Measurements from ENCODE around the gene PIK3CA.
"Not testable (repeated sequence)": the region's sequence is repeated elsewhere in the genome, so short reads cannot be mapped to it uniquely, and the experiment has no call there.

Gene PIK3CA

GRCh38 chr3:179247289-179248015, 99.3 kb downstream of the PIK3CA start:
- H3K4me3 Mint-ChIP-seq: no peak overlapping the region
- no peaks in the 10 kb centered on the region for H3K9me3 Mint-ChIP-seq
- no peak overlapping the region for H3K27ac Mint-ChIP-seq

GRCh38 chr3:179250803-179251476, 102.8 kb downstream of the PIK3CA start, which contains the start of gene KCNMB3:
Gene KCNMB3, minus strand, starts transcription at chr3:179251114. Its CDS starts 124 bp downstream, at chr3:179250990.
- H3K36me3 Mint-ChIP-seq (ENCODE audit: low read depth): peaks cover 4% of the 10 kb centered on the region
- peaks cover 4% of the 10 kb centered on the region for H3K27me3 Mint-ChIP-seq (ENCODE audit: low read depth)
- no peak within 1 kb of the TSS for H3K27ac Mint-ChIP-seq

More at GRCh38 chr3:179247289-179248015, 99.3 kb downstream of the PIK3CA start:
- H3K36me3 Mint-ChIP-seq (ENCODE audit: low read depth): peaks cover 5% of the 10 kb centered on the region
- no peaks in the 10 kb centered on the region for H3K4me1 Mint-ChIP-seq (ENCODE audit: low read depth)
- H3K27me3 Mint-ChIP-seq (ENCODE audit: low read depth): no peaks in the 10 kb centered on the region

GRCh38 chr3:179256813-179257212, 108.7 kb downstream of the PIK3CA start:
- peaks cover 4% of the 10 kb centered on the region for H3K4me1 Mint-ChIP-seq (ENCODE audit: low read depth)
- H3K36me3 Mint-ChIP-seq (ENCODE audit: low read depth): no peaks in the 10 kb centered on the region
- peaks cover 10% of the 10 kb centered on the region for H3K27me3 Mint-ChIP-seq (ENCODE audit: low read depth)
- no peaks in the 10 kb centered on the region for H3K9me3 Mint-ChIP-seq
- no peak overlapping the region for H3K27ac Mint-ChIP-seq
- no peak overlapping the region for H3K4me3 Mint-ChIP-seq

More at GRCh38 chr3:179250803-179251476, 102.8 kb downstream of the PIK3CA start, which contains the start of gene KCNMB3:
- Mint-ChIP-seq H3K4me1 (ENCODE audit: low read depth) (no peaks in the 10 kb centered on the region), H3K9me3 (no peaks in the 10 kb centered on the region), H3K4me3 (no peak within 1 kb of the TSS)

GRCh38 chr3:179257742-179258141, 109.6 kb downstream of the PIK3CA start:
- H3K4me3 Mint-ChIP-seq; H3K9me3 Mint-ChIP-seq; H3K4me1 Mint-ChIP-seq (ENCODE audit: low read depth): not testable (repeated sequence)

GRCh38 chr3:179258820-179259219, 110.7 kb downstream of the PIK3CA start:
- H3K27ac Mint-ChIP-seq: no peak overlapping the region
- no peak overlapping the region for H3K4me3 Mint-ChIP-seq
- H3K36me3 Mint-ChIP-seq (ENCODE audit: low read depth): no peaks in the 10 kb centered on the region
- peaks cover 10% of the 10 kb centered on the region for H3K27me3 Mint-ChIP-seq (ENCODE audit: low read depth)
- H3K9me3 Mint-ChIP-seq: no peaks in the 10 kb centered on the region
- H3K4me1 Mint-ChIP-seq (ENCODE audit: low read depth): peaks cover 4% of the 10 kb centered on the region

More at GRCh38 chr3:179257742-179258141, 109.6 kb downstream of the PIK3CA start:
- H3K27me3 Mint-ChIP-seq (ENCODE audit: low read depth); H3K27ac Mint-ChIP-seq; H3K36me3 Mint-ChIP-seq (ENCODE audit: low read depth): not testable (repeated sequence)

- H3K4me3 Mint-ChIP-seq: peak overlapping the region; percentile 50
- H3K27me3 Mint-ChIP-seq (ENCODE audit: low read depth): peaks cover 13% of the 10 kb centered on the region
- H3K27ac Mint-ChIP-seq: not testable (repeated sequence)
Observed at GRCh38 chr3:179259959-179260756, 112.0 kb downstream of the PIK3CA start.

GRCh38 chr3:179260949-179261765, 113.0 kb downstream of the PIK3CA start:
- H3K4me1 Mint-ChIP-seq (ENCODE audit: low read depth): peaks cover 4% of the 10 kb centered on the region
- H3K9me3 Mint-ChIP-seq: no peaks in the 10 kb centered on the region
- H3K27ac Mint-ChIP-seq: no peak overlapping the region
- peak overlapping the region; percentile 61 for H3K4me3 Mint-ChIP-seq
- no peaks in the 10 kb centered on the region for H3K36me3 Mint-ChIP-seq (ENCODE audit: low read depth)
- peaks cover 8% of the 10 kb centered on the region for H3K27me3 Mint-ChIP-seq (ENCODE audit: low read depth)

More at GRCh38 chr3:179259959-179260756, 112.0 kb downstream of the PIK3CA start:
- not testable (repeated sequence) for H3K36me3 Mint-ChIP-seq (ENCODE audit: low read depth); H3K9me3 Mint-ChIP-seq; H3K4me1 Mint-ChIP-seq (ENCODE audit: low read depth)

GRCh38 chr3:179263134-179263533, 115.0 kb downstream of the PIK3CA start:
- Mint-ChIP-seq H3K4me3 (no peak overlapping the region), H3K27ac (no peak overlapping the region), H3K27me3 (ENCODE audit: low read depth) (peaks cover 8% of the 10 kb centered on the region), H3K4me1 (ENCODE audit: low read depth) (peaks cover 4% of the 10 kb centered on the region), H3K9me3 (no peaks in the 10 kb centered on the region), H3K36me3 (ENCODE audit: low read depth) (no peaks in the 10 kb centered on the region)

GRCh38 chr3:179264449-179264848, 116.3 kb downstream of the PIK3CA start:
- no peak overlapping the region for H3K27ac Mint-ChIP-seq
- peaks cover 8% of the 10 kb centered on the region for H3K27me3 Mint-ChIP-seq (ENCODE audit: low read depth)
- H3K4me1 Mint-ChIP-seq (ENCODE audit: low read depth): peaks cover 4% of the 10 kb centered on the region
- H3K36me3 Mint-ChIP-seq (ENCODE audit: low read depth): no peaks in the 10 kb centered on the region
- H3K4me3 Mint-ChIP-seq: no peak overlapping the region
- no peaks in the 10 kb centered on the region for H3K9me3 Mint-ChIP-seq

GRCh38 chr3:179265092-179265491, 116.9 kb downstream of the PIK3CA start:
- Mint-ChIP-seq H3K9me3 (no peaks in the 10 kb centered on the region), H3K4me1 (ENCODE audit: low read depth) (peaks cover 4% of the 10 kb centered on the region), H3K36me3 (ENCODE audit: low read depth) (no peaks in the 10 kb centered on the region), H3K4me3 (no peak overlapping the region), H3K27ac (no peak overlapping the region), H3K27me3 (ENCODE audit: low read depth) (peaks cover 8% of the 10 kb centered on the region)

GRCh38 chr3:179265875-179266274, 117.7 kb downstream of the PIK3CA start:
- Mint-ChIP-seq H3K4me1 (ENCODE audit: low read depth) (no peaks in the 10 kb centered on the region), H3K36me3 (ENCODE audit: low read depth) (no peaks in the 10 kb centered on the region), H3K27me3 (ENCODE audit: low read depth) (peaks cover 3% of the 10 kb centered on the region), H3K27ac (no peak overlapping the region), H3K4me3 (no peak overlapping the region), H3K9me3 (no peaks in the 10 kb centered on the region)

- Mint-ChIP-seq H3K36me3 (ENCODE audit: low read depth) (no peaks in the 10 kb centered on the region), H3K4me1 (ENCODE audit: low read depth) (no peaks in the 10 kb centered on the region), H3K4me3 (no peak overlapping the region), H3K9me3 (no peaks in the 10 kb centered on the region), H3K27ac (no peak overlapping the region), H3K27me3 (ENCODE audit: low read depth) (peaks cover 3% of the 10 kb centered on the region)
Observed at GRCh38 chr3:179266701-179267211, 118.6 kb downstream of the PIK3CA start.

GRCh38 chr3:179268400-179269051, 120.4 kb downstream of the PIK3CA start:
- Mint-ChIP-seq H3K27me3 (ENCODE audit: low read depth) (peaks cover 3% of the 10 kb centered on the region), H3K36me3 (ENCODE audit: low read depth) (no peaks in the 10 kb centered on the region), H3K9me3 (no peaks in the 10 kb centered on the region), H3K27ac (no peak overlapping the region), H3K4me3 (no peak overlapping the region), H3K4me1 (ENCODE audit: low read depth) (no peaks in the 10 kb centered on the region)
